Measurements from ENCODE around the gene XPR1.

DNA sequence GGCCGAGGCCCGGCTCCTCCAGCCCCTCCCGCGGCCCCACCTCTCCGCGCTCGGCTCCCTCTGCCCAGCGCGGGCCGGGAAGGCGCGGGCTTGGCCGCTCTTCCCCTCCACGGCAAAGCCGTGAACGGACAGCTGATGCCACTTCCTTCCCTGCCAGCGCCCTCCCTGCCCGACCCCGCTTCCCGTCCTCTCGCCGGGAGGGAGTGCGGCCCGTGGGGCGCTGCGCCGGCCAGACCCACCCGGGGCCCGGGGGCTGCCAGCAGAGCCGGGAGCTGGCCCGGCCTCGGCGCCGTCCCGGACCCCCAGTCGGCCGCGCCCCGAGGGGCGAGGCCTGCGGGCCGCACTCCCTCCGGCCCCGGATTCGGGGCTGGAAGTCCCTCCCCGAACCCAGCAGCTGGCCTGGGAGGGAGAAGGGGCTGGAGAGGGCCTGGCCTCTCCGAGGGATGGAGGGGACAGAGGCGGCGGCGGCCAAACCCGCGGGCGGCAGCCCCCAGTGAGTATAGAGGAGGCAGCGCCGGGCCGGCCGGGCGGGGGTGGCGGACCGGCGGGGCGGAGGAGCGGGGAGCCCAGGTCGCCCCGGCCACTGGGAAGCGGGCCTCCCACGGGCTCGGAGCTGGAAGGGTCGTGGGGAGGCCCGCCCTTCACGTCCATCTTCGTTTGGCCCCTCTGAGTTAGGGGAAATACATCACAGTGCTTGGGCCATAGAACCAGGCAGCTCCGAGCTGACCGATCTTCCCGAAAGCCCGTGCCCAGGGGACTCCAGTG is 281.2 kb downstream of the XPR1 start, which contains the start of gene KIAA1614:
- TF ChIP-seq RFX5 (IDR thresholded peaks at IDR 0.05; ENCODE audit: borderline replicate concordance, low read depth, low read length) (no peak), POLR2A (IDR thresholded peaks at IDR 0.05; ENCODE audit: control extremely low read depth in 1 of 2, low read depth in 2 of 2, low read length in 2 of 2) (no peak; a peak in 1 of 3 replicates), TAF7 (optimal IDR thresholded peaks at IDR 0.05; ENCODE audit: borderline replicate concordance, low read depth, low read length) (peak; percentile 9)
- TF ChIP-seq, protein P1, sequence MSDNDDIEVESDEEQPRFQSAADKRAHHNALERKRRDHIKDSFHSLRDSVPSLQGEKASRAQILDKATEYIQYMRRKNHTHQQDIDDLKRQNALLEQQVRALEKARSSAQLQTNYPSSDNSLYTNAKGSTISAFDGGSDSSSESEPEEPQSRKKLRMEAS (IDR thresholded peaks at IDR 0.05) = no peak

All from H1 (cell line).